Right forelimb (tissue), 1 donor: ENCODE data around the gene UBA3.

Experiments
- DNase-seq: peaks from one replicate; pipeline ENCODE4 v3.0.0-alpha.2; 2018

The UBA3 gene

GRCh38 chr3:69011096-69011730 is 69.0 kb downstream of the UBA3 start:
- DNase-seq: no peak

- no peak for DNase-seq
Observed at GRCh38 chr3:69009559-69010410, 70.4 kb downstream of the UBA3 start.

GRCh38 chr3:69008980-69009379 is 71.2 kb downstream of the UBA3 start:
- no peak for DNase-seq

- no peak for DNase-seq
Observed at GRCh38 chr3:69005791-69006482, 74.2 kb downstream of the UBA3 start.

- DNase-seq: no peak
Observed at GRCh38 chr3:69005071-69005790, 74.9 kb downstream of the UBA3 start.
